T1000 (cell line): Measurements from ENCODE around the gene E2F1.
A peak's percentile ranks its signal among the peaks of the same experiment; 100 is the strongest.

Source experiments
- DNase-seq: peaks from one replicate; lab custom pipeline; 2025; ENCODE audit warnings: mixed read lengths; lab: John Stamatoyannopoulos, UW

The E2F1 gene

DNA sequence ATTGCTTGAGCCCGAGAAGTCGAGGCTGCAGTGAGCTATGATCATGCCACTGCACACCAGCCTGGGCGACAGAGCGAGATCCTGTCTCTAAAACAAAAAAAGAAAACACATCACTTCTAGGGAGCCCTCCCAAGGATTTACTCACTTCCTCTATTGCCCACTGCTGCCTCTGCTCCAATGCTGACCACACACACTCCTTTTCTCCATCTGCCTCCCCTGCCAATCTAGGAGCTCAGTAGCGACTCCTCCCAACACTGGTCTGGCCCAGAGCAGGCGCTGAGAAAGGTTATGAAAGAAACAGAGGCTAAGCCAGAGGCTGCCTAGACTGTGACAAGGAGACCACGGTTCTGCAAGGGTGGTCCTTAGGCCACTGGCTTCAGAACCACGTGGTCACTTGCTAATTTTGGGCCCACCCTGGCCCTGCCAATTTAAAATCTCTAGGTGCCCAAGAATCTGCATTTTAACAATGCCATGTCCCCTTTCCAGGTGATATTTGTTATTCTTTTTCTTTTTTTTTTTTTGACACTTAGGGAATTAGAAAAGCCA lies 1.3 kb upstream of the E2F1 start:
- no peak for DNase-seq

DNA sequence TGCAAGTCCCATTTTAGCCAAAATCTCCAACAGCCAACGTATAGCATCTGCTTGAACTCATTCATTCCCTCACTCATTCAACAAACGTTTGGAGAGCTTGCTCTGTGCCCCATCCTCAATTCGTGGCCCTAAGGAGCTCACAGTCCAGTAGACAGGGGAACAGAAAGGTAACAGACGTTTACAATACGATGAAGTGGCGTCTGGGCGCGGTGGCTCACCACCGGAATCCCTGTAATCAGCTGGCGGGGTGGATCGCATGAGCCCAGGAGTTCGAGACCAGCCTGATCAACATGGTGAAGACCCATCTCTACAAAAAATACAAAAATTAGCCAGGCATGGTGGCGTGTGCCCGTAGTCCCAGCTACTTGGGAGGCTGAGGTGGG lies 790 bp upstream of the E2F1 start:
- no peak for DNase-seq

DNA sequence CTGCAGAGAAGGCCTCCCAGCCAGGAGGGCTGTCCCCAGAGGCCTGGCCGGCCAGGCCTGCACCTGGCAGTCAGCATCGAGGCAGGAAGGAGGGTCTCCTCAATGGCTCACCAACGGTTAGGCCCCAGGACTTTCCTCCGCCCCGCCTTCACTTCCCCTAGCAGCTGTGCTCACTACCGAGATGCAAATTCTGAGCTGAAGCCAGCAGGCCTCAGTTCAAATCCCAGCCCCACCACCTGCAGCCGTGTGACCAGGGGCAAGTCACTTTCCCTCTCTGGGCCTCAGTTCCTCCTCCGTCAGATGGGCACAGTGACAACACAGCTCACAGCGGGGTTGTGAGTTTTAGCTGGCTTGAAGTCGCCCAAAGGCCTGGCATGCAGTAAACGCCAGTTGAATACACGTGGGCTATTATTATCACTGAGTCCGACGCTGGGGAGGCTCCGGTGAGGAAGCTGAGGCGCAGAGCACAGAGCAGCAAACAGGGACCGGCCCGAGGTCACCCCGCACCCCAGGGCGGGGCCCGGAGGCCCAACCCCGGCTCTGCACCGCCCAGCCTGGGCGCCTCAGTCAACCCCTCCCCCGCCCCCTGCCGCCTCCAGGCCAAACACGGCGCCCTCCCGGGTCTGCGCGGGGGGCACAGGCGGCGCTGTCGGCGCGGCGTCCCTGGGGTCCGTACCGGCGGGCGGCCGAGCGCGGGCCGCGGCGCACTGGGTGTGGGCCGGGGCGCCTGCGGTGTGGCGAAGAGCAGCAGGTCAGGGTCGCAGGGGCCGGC lies 671 bp downstream of the E2F1 start:
- DNase-seq: no peak

DNA sequence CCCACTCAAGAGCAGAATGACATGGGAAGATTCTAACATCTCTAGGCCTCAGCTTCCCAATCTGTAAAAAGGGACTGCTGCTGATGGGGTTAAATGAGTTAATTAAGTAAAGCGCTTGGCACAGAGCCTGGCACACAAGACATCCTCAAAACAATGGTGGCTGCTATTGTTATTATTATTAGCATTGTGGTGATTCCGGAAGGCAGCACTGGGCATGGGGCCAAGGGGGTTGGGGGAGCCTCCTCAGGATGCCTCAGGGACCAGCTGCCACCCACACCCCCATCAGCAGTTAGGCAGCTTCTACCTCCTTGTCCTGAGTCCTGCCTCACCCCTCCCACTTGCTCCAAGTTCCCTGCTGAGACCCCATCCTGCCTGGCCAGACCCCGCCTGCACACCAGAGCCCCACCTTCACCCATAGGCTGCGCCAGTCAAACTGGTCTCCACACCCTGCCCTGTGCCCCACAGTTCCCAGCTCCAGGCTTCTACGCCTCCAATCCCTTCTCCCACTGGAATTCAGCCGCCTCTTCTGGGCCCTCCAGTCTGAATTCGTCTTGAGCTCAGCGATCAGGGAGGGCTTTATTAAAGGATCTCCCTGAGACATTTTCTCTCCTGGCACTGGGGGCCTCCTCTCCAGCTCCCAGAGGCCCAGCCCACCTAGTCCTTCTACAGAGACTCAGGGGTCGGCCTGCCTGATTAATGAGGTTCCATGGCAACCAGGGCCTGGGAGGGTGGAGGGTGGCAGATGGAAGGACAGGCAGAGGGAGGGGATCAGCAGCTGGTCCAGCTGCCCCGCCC lies 1.5 kb downstream of the E2F1 start:
- no peak for DNase-seq

- DNase-seq: no peak
Measured at GRCh38 chr20:33681728-33682353, 4.3 kb downstream of the E2F1 start.

GRCh38 chr20:33681288-33681687 lies 4.9 kb downstream of the E2F1 start:
- no peak for DNase-seq

- no peak for DNase-seq
Measured at GRCh38 chr20:33680686-33681085, 5.5 kb downstream of the E2F1 start.

DNA sequence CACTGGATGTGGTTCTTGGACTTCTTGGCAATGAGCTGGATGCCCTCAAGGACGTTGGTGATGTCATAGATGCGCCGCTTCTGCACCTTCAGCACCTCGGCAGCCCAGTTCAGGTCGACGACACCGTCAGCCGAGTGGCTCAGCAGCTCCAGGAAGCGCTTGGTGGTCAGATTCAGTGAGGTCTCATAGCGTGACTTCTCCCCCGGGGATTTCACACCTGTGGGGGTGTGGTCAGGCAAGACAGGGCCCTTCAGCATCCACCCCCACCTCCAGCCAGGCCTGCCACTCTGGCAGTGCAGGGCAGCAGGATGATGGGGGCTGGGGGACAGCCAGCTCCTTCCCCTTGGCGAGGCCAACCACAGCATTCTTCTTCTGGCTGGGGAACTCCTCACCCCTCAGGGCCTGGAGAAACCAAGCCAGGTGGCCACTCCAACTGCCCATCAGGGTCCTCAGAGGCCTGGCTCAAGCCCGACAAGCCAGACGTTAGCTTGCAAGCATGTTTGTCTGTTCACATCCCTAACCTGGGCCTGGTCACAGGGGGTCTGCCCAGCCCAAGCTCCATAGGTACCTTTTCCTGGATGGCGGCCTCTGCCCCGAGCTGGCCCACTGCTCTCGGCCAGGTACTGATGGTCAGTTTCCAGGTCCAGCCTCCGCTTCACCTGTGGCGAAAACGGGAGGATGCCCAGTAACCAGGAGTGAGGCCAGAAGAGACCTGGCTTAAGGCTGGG lies 6.3 kb downstream of the E2F1 start:
- no peak for DNase-seq

- no peak for DNase-seq
Measured at GRCh38 chr20:33677991-33678702, 8.0 kb downstream of the E2F1 start.

DNA sequence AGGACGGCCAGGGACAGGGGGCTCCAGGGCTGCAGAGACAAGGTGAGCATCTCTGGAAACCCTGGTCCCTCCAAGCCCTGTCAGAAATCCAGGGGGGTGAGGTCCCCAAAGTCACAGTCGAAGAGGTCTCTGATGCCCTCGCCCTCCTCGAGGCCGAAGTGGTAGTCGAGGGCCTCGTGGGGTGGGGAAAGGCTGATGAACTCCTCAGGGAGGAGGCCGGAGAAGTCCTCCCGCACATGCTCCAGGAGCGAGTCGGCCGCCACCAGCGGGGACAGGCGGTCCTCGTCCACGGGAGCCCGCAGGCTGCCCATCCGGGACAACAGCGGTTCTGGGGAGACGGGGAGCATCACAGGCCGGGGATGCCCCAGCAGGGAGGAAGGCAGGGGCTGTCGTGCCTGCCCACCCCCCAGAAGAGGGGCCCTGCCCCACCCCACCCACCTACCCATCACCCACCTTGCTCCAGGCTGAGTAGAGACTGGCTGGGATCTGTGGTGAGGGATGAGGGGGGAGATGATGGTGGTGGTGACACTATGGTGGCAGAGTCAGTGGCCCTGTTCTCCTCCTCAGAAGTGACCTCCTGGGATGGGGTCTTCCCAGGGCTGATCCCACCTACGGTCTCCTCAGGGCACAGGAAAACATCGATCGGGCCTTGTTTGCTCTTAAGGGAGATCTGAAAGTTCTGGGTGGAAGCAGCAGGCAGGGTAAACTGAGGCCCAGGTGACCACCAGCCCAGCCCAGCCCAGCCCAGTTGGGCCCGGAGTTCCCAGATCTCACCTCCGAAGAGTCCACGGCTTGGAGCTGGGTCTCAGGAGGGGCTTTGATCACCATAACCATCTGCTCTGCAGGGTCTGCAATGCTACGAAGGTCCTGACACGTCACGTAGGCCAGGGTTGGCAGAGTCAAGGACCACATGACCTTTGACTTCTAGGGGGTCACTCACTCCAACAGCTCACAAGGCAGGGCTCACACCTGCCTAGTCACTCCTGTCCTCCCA lies 9.2 kb downstream of the E2F1 start:
- no peak for DNase-seq

DNA sequence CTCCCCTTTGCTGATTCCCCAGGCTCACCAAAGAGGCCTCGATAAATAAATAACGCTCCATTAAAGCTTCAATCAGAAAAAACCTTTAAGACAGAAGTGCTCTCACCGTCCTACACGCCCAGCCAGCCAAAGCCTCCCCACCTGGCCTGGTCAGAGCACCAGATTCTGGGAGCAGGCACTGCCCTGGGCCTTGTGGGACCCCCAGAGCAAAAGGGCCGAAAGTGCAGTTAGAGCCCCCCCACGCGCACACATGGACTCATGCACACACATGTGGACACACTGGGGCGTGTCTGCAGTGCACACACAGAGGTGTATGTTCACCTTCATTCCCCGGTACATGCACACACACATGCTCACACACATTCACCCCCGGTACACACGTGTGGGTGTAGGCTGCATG lies 10.1 kb downstream of the E2F1 start:
- no peak for DNase-seq

GRCh38 chr20:33675136-33675959 lies 10.8 kb downstream of the E2F1 start:
- no peak for DNase-seq

- DNase-seq: peak; percentile 68
Measured at GRCh38 chr20:33674294-33675135, 11.7 kb downstream of the E2F1 start, which contains the start of gene NECAB3. TSS of gene NECAB3 (minus strand) at chr20:33674428. CDS start at chr20:33674352, 76 bp downstream.

DNA sequence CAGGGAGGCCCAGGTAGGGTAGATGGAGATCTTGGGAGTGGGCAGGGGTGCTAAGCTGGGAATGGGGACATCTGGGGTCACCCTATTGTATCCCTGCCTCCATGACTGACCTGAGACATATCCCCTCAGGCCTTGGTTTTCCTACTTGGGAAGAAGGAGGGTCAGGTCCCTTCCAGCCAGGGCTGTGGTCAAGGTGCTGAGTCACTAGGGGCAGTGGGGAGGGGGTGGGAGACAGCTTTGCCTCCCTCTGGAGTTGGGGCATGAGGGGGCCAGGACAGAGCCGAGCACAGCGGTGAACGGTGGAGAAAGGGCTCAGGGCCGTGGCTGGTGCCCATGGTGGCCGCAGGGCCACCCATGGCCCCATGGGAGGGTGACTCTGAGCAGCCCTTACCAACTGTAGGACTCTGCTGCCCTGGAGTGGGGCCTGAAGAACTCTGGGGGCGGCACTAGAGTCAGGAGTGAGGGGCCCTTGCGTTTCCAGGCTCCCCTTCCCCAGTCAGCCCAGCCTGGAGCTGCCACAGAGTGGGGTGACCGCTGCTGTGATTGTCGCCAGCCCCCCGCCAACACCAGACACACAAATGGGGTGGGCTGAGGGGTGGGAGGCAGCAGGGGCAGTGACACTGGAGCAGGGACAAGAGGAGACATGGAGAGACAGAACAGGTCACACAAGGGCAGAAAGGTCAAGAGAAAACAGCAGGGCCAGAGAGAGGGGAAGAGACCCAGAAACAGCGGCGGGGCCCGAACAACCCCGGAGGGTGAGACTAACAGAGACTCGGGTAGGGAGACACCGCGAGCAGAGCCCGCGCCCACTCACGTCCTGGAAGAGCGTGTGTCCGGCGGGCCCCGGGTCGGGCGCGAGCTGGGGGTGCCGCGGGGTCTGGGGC lies 12.5 kb downstream of the E2F1 start:
- DNase-seq: no peak

DNA sequence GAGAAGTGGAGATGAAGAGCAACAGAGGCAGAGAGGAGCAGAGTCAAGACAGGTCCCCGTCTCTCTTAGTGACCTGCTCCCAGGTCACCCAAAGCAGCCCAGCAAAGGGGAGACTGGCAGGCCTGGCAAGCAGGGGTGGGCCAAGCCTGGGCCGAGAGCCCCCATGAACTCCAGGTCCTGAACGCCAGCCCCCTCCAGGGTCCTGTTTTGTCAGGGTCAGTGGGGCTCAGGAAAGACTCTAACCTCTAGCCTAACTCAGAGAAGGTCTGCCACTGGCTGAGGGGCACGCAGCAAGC lies 13.1 kb downstream of the E2F1 start:
- DNase-seq: no peak

DNA sequence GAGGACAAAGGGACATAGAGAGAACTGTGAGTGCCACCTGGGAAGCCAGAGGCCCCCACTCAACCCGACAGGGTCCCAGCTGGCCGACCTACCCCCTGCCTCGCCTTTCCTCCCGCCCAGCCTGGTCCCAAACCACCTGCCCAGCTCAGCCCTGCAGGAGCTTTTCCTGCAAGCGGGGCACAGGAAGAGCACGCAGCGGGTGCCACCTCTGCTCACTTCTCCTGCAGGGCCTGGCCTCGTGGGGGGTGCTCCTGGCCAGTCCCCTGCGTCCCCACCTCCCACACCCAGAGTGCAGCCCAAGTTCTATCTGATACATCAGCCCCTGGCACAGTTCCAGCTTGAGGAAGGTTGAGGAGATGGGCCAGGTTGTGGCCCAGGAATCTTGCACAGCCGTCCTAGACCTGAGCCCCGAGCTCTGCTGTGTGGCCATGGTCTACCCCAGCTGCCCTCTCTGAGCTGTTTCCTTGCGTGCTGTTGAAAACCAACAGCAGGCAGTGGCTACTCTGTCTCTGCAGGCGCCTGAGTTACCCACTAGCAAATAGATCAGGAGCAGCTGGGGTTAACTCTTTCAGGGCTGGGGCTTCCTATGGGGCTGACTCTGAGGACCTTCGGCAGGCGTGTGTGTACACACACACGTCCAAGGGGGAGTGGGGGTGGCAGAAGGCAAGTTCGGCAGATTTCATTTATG lies 13.6 kb downstream of the E2F1 start:
- DNase-seq: no peak
